Measurements from ENCODE around the gene BASP1.

DNA sequence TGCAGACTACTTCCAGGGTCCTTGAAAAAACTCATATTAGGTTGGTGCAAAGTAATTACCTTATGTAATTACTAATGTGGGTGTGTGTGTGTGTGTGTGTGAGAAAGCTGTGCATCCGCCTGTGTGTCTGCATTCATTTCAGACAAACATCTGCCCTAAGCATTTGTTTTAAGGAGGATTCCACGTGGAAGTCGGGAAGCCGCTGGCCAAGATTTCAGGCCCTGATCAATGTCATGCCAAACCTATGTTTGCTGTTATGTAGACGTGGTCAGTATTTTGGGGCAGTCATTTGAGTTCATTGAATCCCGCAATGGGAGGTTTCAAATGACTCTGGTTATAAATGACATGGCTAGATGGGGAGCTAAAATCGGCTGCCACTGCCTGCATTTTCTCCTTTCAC, 33.6 kb upstream of the BASP1 start:
- TF ChIP-seq POLR2AphosphoS5 (IDR thresholded peaks at IDR 0.05; ENCODE audit: low read depth), result no peak
- TF ChIP-seq CREB1 (CRISPR knock-in tag; IDR thresholded peaks at IDR 0.05; ENCODE audit: low read depth), result no peak
- no peak for TF ChIP-seq CTCF (conservative IDR thresholded peaks at IDR 0.05; ENCODE audit: low read depth in 2 of 2)

All from GM23338 (cell line).